Suprapubic skin (tissue), 3 donors: Measurements from ENCODE around the gene PTGER1.

ENCODE experiments used
- CTCF ChIP-seq, 2 donors: fragments of 200-600 bp in 1 of 2; fragments of 450-650 bp in 1 of 2; sonication (generic) in 1 of 2; IDR thresholded peaks; one replicate each; pipeline ENCODE4 v1.5.1; 2016 to 2019; ENCODE audit warnings: antibody characterized with exemption in 2 of 2, mild to moderate bottlenecking in 1 of 2, moderate library complexity in 1 of 2
- EP300 ChIP-seq: sonication (generic); formaldehyde crosslinking; IDR thresholded peaks from one replicate; pipeline ENCODE4 v1.6.1; 2017; ENCODE audit warnings: antibody characterized with exemption

- no peak for TF ChIP-seq CTCF (IDR thresholded peaks at IDR 0.05)
- TF ChIP-seq EP300: no peak
Measured at GRCh38 chr19:14450168-14450874, 24.8 kb downstream of the PTGER1 start.
